PC-3 (cell line): ENCODE results near the gene DNPEP. TPM values are rescaled to one million over a fixed set of nuclear protein-coding genes. Genes with fewer than 3 reads are reported as not detected.

Experiments used
- ATAC-seq: fragments of 200-7000 bp; cut with Tn5 transposase; 2 replicates; pipeline ENCODE4 v1.9.1; 2020; ENCODE audit warnings: mild to moderate bottlenecking, moderate library complexity
- BruUV-seq: library from RNA; stranded (reverse); fragments of 400-500 nt; replicated peaks from 2 replicates; lab custom pipeline; 2021; lab: Mats Ljungman, UMichigan
- CTCF ChIA-PET: fragments of 300-600 bp; sonication (Branson Sonifier 250); formaldehyde crosslinking; loops from one replicate; lab custom pipeline; 2022; ENCODE audit warnings: antibody characterized with exemption; lab: Charles Lee
- POLR2A ChIA-PET: fragments of 300-600 bp; sonication (Branson Sonifier 250); formaldehyde crosslinking; loops from one replicate; lab custom pipeline; 2022; ENCODE audit warnings: antibody characterized with exemption; ENCODE audit not compliant: unreplicated experiment; lab: Charles Lee
- DNase-seq: peaks from one replicate; pipeline ENCODE4 v3.0.0-alpha.2; 2015
- H2AFZ ChIP-seq: fragments of 300-600 bp; sonication (generic); 2 replicates; pipeline ENCODE4 v1.6.0; 2016; ENCODE audit warnings: antibody characterized with exemption, low read length
- H3F3A ChIP-seq: fragments of 300-600 bp; sonication (generic); one replicate; pipeline ENCODE4 v1.6.0; 2017; ENCODE audit warnings: antibody characterized with exemption, low read length, control low read depth, mild to moderate bottlenecking; ENCODE audit not compliant: unreplicated experiment
- H3K27ac ChIP-seq: fragments of 300-600 bp; sonication (generic); 2 replicates; pipeline ENCODE4 v1.5.1; 2016; ENCODE audit warnings: mild to moderate bottlenecking, low read length
- H3K27me3 ChIP-seq: fragments of 300-600 bp; sonication (generic); 2 replicates; pipeline ENCODE4 v1.6.1; 2016; ENCODE audit warnings: low read length, mixed read lengths
- H3K36me3 ChIP-seq: fragments of 300-600 bp; sonication (generic); 2 replicates; pipeline ENCODE4 v1.6.1; 2016; ENCODE audit warnings: low read depth, mixed run types, low read length, mixed read lengths
- H3K4me1 ChIP-seq: fragments of 300-600 bp; sonication (generic); 2 replicates; pipeline ENCODE4 v1.5.1; 2016; ENCODE audit warnings: low read length; ENCODE audit not compliant: insufficient read depth
- H3K4me2 ChIP-seq: fragments of 300-600 bp; sonication (generic); 2 replicates; pipeline ENCODE4 v1.6.0; 2016; ENCODE audit warnings: low read length
- H3K4me3 ChIP-seq: fragments of 300-600 bp; sonication (generic); 2 replicates; pipeline ENCODE4 v1.5.1; 2016; ENCODE audit warnings: mild to moderate bottlenecking, low read length, mixed read lengths
- H3K79me2 ChIP-seq: fragments of 300-600 bp; sonication (generic); 2 replicates; pipeline ENCODE4 v1.6.1; 2017; ENCODE audit warnings: low read length, mixed read lengths
- H3K9ac ChIP-seq: fragments of 300-600 bp; sonication (generic); 2 replicates; pipeline ENCODE4 v1.6.0; 2016; ENCODE audit warnings: mild to moderate bottlenecking, low read length
- H3K9me2 ChIP-seq: fragments of 300-600 bp; sonication (generic); replicated peaks from 2 replicates; pipeline ENCODE4 v1.6.1; 2016; ENCODE audit warnings: mixed run types, low read length, mixed read lengths
- H3K9me3 ChIP-seq: fragments of 300-600 bp; sonication (generic); 2 replicates; pipeline ENCODE4 v1.6.1; 2016; ENCODE audit warnings: low read length, mixed read lengths
- H4K20me1 ChIP-seq: fragments of 300-600 bp; sonication (generic); 2 replicates; pipeline ENCODE4 v1.6.1; 2016; ENCODE audit warnings: low read length, mixed read lengths
- CTCF ChIP-seq: fragments of 300-600 bp; sonication (generic); conservative IDR thresholded peaks from 2 replicates; pipeline ENCODE4 v1.5.1; 2017; ENCODE audit warnings: antibody characterized with exemption, low read depth, mild to moderate bottlenecking, low read length
- EZH2 ChIP-seq: fragments of 300-600 bp; sonication (generic); IDR thresholded peaks from one replicate; pipeline ENCODE4 v1.6.1; 2017; ENCODE audit warnings: antibody characterized with exemption, mild to moderate bottlenecking, low read length; ENCODE audit not compliant: unreplicated experiment
- EZH2phosphoT487 ChIP-seq: fragments of 300-600 bp; sonication (generic); IDR thresholded peaks from 2 replicates; pipeline ENCODE4 v1.6.1; 2018; ENCODE audit warnings: mild to moderate bottlenecking, antibody characterized with exemption, low read length, borderline replicate concordance
- intact Hi-C: fragments of 100-400 bp; cut with micrococcal nuclease; formaldehyde crosslinking; loops from 2 replicates; pipeline ENCODE4 v1.9.0; 2023
- total RNA-seq: library from RNA; depleted of rRNA; stranded (reverse); fragments of >200 nt; gene quantifications from 2 replicates; pipeline ENCODE4 v1.2.3, GENCODE V29; 2014

Gene DNPEP
- total RNA-seq, 1 experiment from 2014 or later, result 114 TPM

DNA sequence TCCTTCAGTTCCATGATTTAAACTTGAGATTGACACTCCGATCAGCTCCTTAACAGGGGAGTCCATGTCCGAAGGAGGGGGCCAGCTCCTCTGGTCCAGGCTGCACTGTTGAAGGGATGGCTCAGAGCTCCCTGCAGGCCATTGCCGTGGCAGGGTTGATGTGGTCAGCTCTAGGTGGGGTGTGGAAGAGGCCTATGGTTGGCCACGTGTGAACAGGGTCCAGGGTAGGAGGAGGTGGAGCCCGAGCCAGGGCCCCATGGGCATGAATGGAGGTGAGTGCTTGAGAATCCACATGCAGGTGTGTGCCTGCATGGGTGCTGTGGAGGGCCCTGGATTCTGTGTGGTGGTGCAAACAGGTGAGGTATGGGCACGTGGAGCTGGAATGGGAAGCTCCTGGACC is 48.0 kb upstream of the DNPEP start:
- ATAC-seq (no peak), DNase-seq (no peak)
- Histone ChIP-seq H3K36me3 (no peaks in the 10 kb centered on the region), H3K4me3 (no peak overlapping the region), H3K9me3 (no peaks in the 10 kb centered on the region), H3K4me2 (no peak overlapping the region), H3K9ac (no peak overlapping the region), H3K27ac (no peak overlapping the region), H3K4me1 (peaks cover 2% of the 10 kb centered on the region), H3K9me2 (no peaks in the 10 kb centered on the region), H3K27me3 (no peaks in the 10 kb centered on the region), H4K20me1 (no peaks in the 10 kb centered on the region), H2AFZ (no peak overlapping the region), H3F3A (no peaks in the 10 kb centered on the region), H3K79me2 (no peaks in the 10 kb centered on the region)
- ChIA-PET CTCF (no interaction called here), POLR2A (interaction anchor here (0.6 kb wide), 1 partner anchor 37 kb away, joined by 4 read pairs; no protein-coding TSS in a partner anchor)
- intact Hi-C loops, result no loop called here
- BruUV-seq, result no TSS peak
- TF ChIP-seq CTCF (no peak), EZH2phosphoT487 (no peak), EZH2 (no peak)

DNA sequence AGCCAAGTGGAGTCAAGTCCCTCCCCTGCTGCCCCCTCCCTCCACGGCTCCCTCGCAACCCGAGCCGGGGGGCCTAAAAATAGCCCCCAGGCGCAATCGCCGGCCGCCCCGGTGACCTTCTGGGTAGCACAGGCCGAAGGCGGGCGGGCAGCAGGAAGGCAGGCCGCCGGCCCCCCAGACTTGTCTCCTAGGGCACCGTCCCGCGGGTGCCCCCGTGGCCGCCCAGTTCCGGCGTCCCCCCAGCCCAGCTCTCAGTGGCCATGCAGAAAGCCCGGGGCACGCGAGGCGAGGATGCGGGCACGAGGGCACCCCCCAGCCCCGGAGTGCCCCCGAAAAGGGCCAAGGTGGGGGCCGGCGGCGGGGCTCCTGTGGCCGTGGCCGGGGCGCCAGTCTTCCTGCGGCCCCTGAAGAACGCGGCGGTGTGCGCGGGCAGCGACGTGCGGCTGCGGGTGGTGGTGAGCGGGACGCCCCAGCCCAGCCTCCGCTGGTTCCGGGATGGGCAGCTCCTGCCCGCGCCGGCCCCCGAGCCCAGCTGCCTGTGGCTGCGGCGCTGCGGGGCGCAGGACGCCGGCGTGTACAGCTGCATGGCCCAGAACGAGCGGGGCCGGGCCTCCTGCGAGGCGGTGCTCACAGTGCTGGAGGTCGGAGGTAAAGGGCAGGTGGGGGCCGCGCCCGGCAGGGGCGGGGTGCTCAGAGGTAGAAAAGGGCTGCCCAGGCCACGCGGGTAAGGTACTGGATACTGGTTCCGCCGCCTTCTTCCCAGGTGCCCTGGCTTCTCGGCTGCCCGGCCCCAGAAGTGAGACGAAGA is 47.2 kb upstream of the DNPEP start, which contains the start of gene SPEG:
Gene SPEG (plus strand): TSS at position 126 of the 808 bp plus-strand sequence. CDS start 135 bp downstream, at position 261.
- no peaks in the 10 kb centered on the region for H3K79me2 ChIP-seq
- H3K27me3 ChIP-seq, result no peaks in the 10 kb centered on the region
- H3K4me1 ChIP-seq, result no peaks in the 10 kb centered on the region
- H3K27ac ChIP-seq, result no peak within 1 kb of the TSS
- ChIA-PET POLR2A (no interaction called here), CTCF (no interaction called here)
- H4K20me1 ChIP-seq, result no peaks in the 10 kb centered on the region
- no peak within 1 kb of the TSS for H3K4me3 ChIP-seq
- no TSS peak for BruUV-seq
- no peak for DNase-seq
- intact Hi-C loops, result no loop called here
- no peaks in the 10 kb centered on the region for H3F3A ChIP-seq
- TF ChIP-seq EZH2 (no peak), CTCF (no peak), EZH2phosphoT487 (no peak)
- no peaks in the 10 kb centered on the region for H3K9me2 ChIP-seq
- no peaks in the 10 kb centered on the region for H3K36me3 ChIP-seq
- H3K4me2 ChIP-seq, result no peak within 1 kb of the TSS
- H3K9me3 ChIP-seq, result no peaks in the 10 kb centered on the region
- H2AFZ ChIP-seq, result no peak within 1 kb of the TSS
- no peak for ATAC-seq
- H3K9ac ChIP-seq, result no peak within 1 kb of the TSS

DNA sequence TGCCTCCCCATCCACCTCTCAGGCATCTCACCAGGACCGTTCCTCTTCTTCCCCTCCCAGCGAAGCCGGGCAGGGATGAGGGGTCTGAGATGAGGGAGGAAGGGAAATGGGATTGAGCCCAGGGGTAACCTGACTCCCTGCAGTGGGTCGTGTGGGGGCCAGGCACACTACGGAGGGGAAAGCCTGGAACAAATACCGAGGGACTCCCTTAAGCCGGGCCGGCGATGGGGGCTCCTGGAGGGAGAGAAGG is 46.7 kb upstream of the DNPEP start:
- no peak overlapping the region for H2AFZ ChIP-seq
- H3K36me3 ChIP-seq, result no peaks in the 10 kb centered on the region
- TF ChIP-seq EZH2phosphoT487 (no peak), EZH2 (no peak), CTCF (no peak)
- no peak overlapping the region for H3K4me3 ChIP-seq
- no peaks in the 10 kb centered on the region for H3F3A ChIP-seq
- H3K4me2 ChIP-seq, result no peak overlapping the region
- CTCF ChIA-PET, result no interaction called here
- no TSS peak for BruUV-seq
- no peaks in the 10 kb centered on the region for H3K79me2 ChIP-seq
- H3K27me3 ChIP-seq, result no peaks in the 10 kb centered on the region
- H4K20me1 ChIP-seq, result no peaks in the 10 kb centered on the region
- H3K9me3 ChIP-seq, result no peaks in the 10 kb centered on the region
- intact Hi-C loops, result no loop called here
- no peaks in the 10 kb centered on the region for H3K4me1 ChIP-seq
- H3K9ac ChIP-seq, result no peak overlapping the region
- no peaks in the 10 kb centered on the region for H3K9me2 ChIP-seq
- POLR2A ChIA-PET, result no interaction called here
- no peak for ATAC-seq
- DNase-seq, result no peak
- H3K27ac ChIP-seq, result no peak overlapping the region
